Fibroblast of skin of scalp (primary cell): ENCODE results near the gene COL5A3. TPM values are rescaled to one million over a fixed set of nuclear protein-coding genes. Genes with fewer than 3 reads are reported as not detected.
"Not testable (repeated sequence)": the region's sequence is repeated elsewhere in the genome, so short reads cannot be mapped to it uniquely, and the experiment has no call there.

Experiments
- DNase-seq: peaks from one replicate; pipeline ENCODE4 v3.0.0-alpha.2; 2013
- polyA plus RNA-seq, 2 experiments: library from polyadenylated mRNA; unstranded; fragments of 120-200 nt; gene quantifications; one replicate each; pipeline ENCODE4 v1.2.1, GENCODE V29; 2013; ENCODE audit not compliant: insufficient read length in 2 of 2

COL5A3 gene
- 241 TPM for polyA plus RNA-seq (2013, experiment 1 of 2; ENCODE audit: insufficient read length)
- 242 TPM for polyA plus RNA-seq (2013, experiment 2 of 2; ENCODE audit: insufficient read length)

DNA sequence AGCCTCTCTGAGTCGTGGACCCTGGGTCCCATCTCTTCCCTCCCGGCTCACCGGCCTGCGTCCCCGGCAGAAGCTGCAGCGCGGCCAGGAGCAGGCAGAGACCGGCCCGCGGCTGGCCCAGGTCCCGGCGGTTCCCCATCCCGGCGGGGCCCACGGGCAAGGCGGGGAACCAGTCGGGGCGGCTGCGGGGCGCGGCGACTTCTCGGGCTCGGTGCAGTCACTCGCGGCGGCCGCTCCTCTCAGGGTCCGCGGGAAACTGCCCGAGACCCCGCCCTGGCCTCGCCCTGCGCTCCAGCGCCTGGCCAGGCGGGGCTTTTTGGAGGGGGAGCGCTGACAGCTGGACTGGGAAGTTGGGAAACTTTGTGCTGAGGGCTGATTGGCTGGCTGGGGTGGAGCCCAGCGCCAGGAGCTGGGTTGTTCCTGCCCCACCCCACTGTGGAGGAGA lies at the start of gene COL5A3:
TSS of gene COL5A3 (minus strand) at position 258 of the 445 bp plus-strand sequence. CDS start at position 139, 119 bp downstream.
- DNase-seq: peak; percentile 78

DNA sequence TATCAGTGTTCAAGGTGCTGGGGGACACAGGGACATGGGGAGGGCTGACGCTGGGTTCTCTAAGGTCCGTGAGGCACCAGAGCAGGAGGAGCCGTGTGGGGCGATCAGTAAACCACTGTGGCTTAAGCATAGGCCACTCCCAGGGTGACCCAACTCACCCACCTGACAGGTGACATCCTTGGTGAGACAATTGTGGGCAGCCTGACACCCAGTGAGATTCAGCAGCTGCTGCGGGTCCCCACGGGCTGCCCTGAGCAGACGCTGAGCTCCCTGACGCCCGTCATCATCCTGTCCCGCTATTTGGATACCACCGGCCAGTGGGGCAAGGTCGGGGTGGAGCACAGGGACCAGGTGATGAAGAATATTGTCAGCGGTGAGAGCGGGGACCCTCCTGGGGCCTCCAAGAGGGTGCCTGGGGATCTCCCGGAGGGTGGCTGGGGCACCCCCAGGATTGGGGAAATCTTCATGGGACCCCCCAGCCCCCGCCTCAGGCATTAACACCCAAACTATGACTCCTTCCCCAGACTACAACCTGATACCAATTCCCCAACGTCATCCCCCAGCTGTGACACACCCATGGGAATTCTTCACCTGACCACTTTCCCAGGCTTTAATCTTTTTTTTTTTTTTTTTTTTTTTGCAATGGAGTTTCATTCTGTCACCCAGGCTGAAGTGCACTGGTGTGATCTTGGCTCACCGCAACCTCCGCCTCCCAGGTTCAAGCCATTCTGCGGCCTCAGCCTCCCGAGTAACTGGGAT lies 42.5 kb upstream of the COL5A3 start:
- DNase-seq: no peak

DNA sequence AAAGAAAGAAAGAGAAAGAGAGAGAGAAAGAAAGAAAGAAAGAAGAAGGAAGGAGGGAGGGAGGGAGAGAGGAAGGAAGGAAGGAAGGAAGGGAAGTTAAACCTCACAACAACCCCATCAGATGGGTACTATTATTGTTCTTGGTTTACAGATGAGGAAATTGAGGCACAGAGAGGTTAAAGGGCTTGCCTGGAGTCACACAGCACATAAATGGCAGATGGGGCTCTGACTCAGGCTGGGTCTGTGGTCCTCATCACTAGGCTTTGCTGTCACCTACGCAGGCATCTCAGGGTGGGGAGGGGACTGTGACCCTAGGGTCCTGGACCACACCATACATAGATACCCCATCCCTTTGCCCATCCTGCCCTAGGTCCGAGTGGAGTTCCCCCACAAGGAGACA lies 39.3 kb upstream of the COL5A3 start:
- DNase-seq: no peak

GRCh38 chr19:10045371-10045770 lies 35.1 kb upstream of the COL5A3 start:
- no peak for DNase-seq

DNA sequence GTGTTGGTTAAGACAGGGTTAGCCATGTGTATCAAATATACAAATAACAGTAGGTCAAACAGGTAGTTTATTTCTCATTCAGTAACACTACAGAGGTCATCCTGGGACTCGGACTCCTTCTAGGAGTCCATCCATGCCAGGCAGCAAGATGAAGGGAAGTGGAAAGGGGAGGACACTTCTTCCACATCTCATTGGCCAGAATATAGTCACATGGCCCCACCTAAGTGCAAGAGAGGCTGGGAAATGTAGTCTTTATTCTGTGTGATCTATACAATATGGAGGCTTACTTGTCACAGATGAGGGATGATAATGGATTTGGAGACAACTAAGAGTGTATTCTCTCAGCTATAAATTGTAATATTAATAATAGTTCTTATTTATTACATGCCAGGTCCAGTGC lies 34.1 kb upstream of the COL5A3 start:
- DNase-seq: no peak

DNA sequence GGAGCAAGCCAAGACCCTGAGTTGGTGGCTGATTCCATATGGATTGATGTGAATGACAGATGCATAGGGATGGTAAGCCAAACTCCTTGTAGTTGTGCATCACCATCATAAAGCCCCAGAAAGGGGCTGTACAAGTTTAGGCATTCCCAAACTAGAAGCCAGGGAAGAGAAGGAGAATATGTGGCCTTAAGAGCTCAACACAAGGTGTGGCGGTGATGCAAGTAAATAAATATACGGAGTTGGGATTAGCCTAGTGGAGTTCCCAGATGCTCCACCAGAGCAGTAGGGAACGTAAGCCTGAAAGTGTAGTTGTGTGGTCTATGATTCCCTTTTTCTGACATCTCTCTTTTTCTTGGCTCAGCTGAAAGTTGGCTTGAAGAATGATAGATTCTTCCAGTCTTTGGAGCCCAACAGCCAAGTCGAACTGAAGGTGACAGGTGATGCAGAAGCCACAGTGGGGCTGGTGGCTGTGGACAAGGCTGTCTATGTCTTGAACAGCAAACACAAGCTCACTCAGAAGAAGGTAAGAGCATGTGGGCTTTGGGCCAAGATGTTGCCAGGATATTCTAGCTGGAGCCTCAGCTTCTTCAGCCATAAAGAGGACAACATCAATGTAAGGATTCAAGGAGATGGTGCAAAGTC lies 33.1 kb upstream of the COL5A3 start:
- peak; percentile 24 for DNase-seq

- DNase-seq: no peak
Observed at GRCh38 chr19:10037809-10038208, 27.5 kb upstream of the COL5A3 start.

DNA sequence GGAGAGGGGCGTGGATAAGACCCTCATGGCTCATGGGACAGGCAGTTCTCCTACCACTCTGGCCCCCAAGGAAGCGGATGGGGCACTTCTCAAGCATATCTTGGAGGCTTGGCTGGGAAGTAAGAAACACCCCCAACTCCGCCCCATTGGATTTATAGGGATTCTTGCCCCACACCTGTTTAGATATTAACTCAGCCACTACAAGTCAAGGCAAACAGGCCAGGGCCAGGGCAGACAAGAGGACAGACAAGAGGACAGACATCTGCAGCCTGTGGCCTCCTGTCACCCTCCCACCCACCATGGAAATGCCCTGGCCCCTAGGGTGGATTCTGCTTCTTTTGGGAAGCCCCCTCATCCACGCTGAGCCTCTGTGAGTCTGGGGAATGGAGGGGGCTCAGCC lies 27.1 kb upstream of the COL5A3 start:
- DNase-seq: no peak

- DNase-seq: no peak
Observed at GRCh38 chr19:10036601-10037071, 26.3 kb upstream of the COL5A3 start.

- DNase-seq: no peak
Observed at GRCh38 chr19:10033614-10034013, 23.3 kb upstream of the COL5A3 start.

GRCh38 chr19:10027158-10027997 lies 17.1 kb upstream of the COL5A3 start:
- peak; percentile 96 for DNase-seq

- no peak for DNase-seq
Observed at GRCh38 chr19:10026744-10027143, 16.4 kb upstream of the COL5A3 start.

DNA sequence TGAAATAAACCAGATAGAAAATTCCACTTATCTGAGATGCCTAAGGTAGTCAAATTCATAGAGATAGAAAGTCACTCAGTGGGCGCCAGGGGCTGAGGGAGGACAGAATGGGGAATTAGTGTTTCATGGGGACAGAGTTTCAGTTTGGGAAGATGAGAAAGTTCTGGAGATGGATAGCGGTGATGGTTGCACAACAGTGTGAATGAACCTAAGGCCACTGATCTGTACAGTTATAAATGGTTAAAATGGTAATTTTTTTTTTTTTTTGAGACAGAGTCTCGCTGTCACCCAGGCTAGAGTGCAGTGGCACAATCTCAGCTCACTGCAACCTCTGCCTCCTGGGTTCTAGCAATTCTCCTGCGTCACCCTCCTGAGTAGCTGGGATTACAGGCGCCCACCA lies 12.8 kb upstream of the COL5A3 start:
- not testable (repeated sequence) for DNase-seq

GRCh38 chr19:10021863-10022262 lies 11.6 kb upstream of the COL5A3 start:
- DNase-seq: peak; percentile 39

GRCh38 chr19:10021446-10021845 lies 11.1 kb upstream of the COL5A3 start:
- DNase-seq: no peak

GRCh38 chr19:10020851-10021250 lies 10.5 kb upstream of the COL5A3 start:
- no peak for DNase-seq

DNA sequence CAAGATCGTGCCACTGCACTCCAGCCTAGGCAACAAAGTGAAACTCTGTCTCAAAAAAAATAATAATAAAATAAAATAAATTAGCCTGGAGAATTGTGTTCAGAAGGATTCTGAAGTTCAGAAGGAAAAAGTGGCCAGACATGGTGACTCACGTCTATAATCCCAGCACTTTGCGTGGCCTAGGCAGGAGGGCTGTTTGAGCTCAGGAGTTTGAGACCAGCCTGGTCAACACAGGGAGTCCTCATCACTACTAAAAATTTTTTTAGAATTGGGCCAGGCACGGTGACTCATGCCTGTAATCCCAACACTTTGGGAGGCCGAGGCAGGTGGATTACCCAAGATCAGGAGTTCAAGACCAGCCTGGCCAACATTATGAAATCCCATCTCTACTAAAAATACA lies 8.9 kb upstream of the COL5A3 start:
- DNase-seq: peak; percentile 60

GRCh38 chr19:10018786-10019185 lies 8.5 kb upstream of the COL5A3 start:
- DNase-seq: peak; percentile 15

- peak; percentile 82 for DNase-seq
Observed at GRCh38 chr19:10018263-10018662, 8.0 kb upstream of the COL5A3 start.

DNA sequence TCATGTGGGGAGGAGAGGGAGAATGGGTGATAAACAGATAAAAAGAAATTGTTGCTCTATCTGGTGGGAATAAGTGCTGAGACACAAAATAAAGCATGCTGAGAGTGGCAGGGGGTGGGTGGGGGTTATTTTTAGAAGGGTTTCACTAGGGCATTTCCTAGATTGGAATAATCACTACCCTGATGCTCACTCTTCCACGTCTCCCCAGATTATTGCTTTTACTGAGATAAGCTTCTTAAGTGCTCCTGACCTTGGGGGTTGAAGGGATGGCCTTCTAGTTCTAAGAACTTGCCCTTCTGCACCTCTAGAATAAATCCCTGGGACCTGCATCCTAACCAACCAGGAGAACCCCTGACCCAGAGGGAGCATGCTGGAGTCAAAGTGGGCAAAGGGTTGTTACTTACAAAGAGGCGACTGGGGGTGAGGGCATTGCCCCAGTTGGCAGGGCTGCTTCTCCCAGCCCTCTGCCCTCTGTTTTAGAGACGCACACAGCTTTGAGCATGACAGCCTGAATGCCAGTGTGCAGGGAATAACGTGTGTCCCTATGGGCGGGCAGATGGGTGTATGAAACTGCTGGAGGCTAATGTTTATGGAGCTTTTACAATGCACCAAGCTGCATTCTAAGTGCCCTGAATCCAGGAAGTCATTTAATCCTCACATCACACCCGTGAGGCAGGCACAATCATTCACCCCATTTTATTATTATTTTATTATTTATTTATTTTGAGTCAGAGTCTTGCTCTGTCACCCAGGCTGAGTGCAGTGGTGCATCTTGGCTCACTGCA lies 3.7 kb upstream of the COL5A3 start:
- no peak for DNase-seq

DNA sequence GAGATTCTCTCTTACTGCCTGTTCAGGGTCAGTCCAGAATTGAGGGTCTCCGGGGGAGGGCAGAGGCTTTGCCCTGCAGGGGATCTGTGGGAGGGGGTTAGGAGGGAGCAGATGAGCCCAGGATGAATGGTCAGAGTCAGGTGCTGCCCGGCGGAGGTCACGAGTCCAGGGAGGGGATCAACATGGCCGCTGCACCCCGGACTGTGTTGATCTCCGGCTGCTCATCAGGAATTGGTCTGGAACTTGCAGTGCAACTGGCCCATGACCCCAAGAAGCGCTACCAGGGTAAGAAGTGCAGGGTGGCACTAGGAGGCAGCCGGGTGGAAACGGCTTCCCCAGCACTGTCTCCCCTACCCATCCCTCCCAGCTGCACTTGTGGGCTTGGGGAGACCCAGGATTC lies 3.0 kb upstream of the COL5A3 start, which contains the start of gene RDH8:
TSS of gene RDH8 (plus strand) at position 168 of the 400 bp plus-strand sequence. CDS start at position 183, 15 bp downstream.
- DNase-seq: no peak

DNA sequence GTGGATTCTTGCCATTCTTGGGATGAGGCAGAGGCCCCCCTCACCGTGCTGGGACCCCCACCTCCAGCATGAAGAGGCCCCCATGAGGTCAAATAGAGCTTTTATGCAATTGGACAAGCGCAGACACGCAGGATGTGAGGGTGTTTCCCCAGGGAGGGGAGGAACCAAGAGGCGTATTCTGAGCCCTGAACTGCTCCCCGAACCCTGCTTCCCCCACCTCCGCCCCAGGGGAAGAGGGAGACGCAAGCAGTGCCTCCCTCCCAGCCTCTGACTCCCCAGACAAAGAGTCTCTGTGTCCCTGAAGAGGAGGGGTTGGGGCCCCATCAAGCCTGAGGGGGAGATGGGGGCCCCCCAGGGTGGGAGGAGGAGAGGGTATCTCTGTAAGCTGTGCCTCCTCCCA lies 1.7 kb upstream of the COL5A3 start:
- no peak for DNase-seq
